HUDEP-2 (cell line): ENCODE data around the gene MYZAP.

Experiments used
- DNase-seq, 76 experiments: peaks; one replicate each; lab custom pipeline; 2025; ENCODE audit not compliant: unreplicated experiment in 76 of 76; lab: John Stamatoyannopoulos, UW

Gene MYZAP

GRCh38 chr15:57655809-57656208 lies 64.1 kb downstream of the MYZAP start:
- DNase-seq = no peak

DNA sequence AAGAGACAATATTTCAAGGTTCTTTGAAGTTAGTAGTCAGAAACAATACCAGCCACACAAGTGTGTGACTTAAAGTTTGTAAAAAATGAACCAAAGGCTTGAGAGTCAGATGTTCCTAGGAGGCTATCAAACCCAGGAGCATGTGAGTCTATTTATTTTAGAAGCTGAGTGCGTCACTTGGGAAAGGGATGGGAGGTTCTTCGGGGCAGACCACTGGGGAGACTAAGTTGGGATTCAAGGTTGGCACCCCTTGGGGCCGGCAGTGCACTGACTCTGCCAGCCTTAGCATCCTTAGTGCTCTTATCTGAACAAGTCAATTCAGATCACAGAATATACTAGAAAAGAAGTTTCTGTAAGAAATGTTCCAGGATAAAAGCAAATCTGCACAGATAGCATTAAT lies 64.7 kb downstream of the MYZAP start:
- DNase-seq = no peak

DNA sequence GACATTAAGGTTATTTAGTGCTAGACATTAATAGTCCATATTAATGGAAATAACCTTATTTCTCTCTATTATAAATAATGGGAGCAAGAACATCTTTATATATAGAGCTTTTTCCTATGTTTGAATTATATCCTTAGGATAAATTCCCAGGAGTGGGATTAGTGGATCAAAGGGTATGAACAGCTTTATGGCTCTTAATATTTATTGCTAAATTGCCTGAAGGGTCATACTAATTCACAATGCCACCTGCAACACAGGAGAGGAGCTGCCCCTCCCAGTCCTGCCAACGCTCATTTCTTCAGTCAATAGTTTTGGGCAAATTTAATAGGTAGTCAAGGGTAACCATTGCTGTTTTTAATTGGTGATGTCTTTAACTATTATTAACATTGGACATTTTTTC lies 65.9 kb downstream of the MYZAP start:
- no peak for DNase-seq

- no peak for DNase-seq
These were observed 70.5 kb downstream of the MYZAP start for GRCh38 chr15:57662091-57662744.

DNA sequence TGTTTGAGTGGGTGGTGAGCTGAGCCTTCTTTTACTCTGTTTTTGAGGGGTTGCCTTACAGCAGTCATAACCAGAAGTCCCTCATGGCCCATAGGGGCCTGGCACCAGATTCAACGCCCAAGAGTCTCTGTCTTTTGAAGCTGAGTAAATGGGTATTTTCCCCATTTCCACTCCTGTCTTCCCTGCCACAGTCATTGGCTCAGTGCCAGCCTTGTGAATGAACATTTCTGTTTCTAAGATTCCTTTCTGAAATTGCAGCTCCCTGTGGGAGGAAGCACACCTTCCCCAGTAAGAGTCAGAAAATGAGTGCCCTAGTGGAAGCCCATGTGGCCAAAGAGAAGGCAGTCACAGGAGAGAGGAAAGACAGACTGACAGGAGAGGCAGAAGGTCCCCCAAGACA lies 71.1 kb downstream of the MYZAP start:
- DNase-seq = no peak

DNA sequence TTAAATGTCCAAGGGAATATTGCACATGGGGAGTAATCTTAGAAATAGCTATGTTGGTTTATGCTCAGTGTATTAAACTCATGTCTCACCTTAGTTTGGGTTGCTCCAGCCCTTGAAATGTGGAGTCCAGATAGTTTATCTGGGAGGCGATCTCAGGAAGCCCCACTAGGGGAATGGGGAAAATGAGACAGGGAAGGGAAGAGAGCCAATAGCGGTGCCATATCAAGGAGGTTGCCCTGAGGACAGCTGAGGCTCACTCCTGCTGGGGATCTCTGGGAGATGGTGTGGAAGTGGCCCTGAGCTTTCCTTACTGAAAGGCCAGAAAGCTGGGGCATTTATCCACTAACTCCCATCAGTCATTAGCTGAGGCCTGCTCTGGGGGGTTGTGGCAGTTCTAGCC lies 71.6 kb downstream of the MYZAP start:
- DNase-seq = no peak

- no peak for DNase-seq
These were observed 73.5 kb downstream of the MYZAP start for GRCh38 chr15:57665194-57665593.

DNA sequence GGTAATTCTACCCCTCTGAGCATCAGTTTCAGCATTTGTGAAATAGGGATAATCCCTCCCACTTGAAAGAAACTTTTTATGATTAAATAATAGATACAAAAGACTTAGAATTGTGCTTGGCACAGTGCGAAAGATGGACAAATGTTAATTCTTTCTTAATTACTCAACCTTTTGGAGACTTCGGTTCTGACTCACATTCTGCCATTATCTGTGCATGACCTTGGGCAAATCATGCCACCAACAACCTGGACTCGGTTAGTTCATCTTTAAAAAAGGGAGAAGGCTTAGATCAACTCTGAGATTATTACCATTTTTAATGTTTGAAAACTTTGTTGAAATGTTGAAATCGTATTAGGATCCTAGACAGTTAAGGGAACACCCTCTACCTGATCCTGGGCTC lies 74.2 kb downstream of the MYZAP start:
- no peak for DNase-seq

GRCh38 chr15:57667171-57667849 lies 75.6 kb downstream of the MYZAP start:
- DNase-seq = no peak

DNA sequence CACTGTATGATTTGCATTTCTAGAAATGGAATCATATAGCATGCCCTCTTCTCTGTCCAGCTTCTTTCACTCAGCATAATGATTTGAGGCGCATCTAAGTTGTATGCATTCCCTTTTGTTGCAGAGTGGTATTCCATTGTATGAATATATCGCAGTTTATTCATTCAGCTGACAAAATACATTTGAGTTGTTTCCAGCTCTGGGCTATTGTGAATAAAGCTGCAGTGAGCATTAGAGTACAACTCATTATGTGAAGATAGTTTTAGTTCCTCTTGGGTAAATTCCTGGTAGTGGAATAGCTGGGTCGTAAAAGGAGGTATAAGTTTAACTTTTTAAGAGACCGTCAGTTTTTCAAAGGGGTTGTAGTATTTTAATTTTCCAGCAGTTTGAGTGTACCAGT lies 76.3 kb downstream of the MYZAP start:
- no peak for DNase-seq

GRCh38 chr15:57671636-57672035 lies 79.9 kb downstream of the MYZAP start:
- DNase-seq = no peak

- no peak for DNase-seq
These were observed 83.9 kb downstream of the MYZAP start for GRCh38 chr15:57675481-57676181.

DNA sequence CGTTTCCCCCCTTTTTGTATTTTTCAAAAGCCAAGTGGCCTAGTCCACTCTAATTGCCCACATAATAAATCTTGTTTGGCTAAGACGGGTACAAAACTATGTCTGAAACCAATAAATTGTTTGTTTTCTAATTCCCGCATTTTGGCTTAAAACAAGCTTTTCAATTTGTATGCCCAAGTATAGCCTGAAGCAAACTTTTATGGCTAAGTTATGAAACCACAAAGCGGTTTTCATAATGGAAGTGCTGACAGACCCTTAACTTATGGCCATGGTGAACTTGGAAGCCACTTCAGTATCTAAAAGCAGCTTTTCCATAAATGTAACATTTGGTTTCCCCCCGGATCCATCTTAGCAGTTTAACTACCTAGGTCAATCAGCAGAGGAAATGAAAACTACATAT lies 84.9 kb downstream of the MYZAP start:
- no peak for DNase-seq

- no peak for DNase-seq
These were observed 85.5 kb downstream of the MYZAP start for GRCh38 chr15:57677204-57677603.

DNA sequence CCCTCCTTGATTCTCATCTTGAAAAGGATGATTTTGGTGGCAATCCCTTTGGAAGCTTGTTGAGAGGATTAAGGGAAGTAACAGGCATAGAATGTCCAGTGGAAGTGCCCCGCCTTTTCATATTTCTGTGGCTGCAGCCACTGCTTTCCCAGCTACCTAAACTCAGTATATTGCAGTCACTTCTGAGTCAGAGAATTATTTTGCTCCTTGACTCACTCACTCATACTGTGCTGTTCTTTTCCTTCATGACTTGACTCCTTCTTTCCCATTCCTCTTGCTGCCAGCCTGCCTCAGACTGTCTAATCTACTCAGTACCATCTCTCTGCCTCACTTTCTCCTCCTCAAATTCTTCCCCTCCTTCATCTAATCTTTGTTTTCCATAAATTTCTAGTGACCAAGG lies 88.3 kb downstream of the MYZAP start:
- no peak for DNase-seq

- DNase-seq = no peak
These were observed 89.3 kb downstream of the MYZAP start for GRCh38 chr15:57681011-57681410.

GRCh38 chr15:57683481-57683880 lies 91.8 kb downstream of the MYZAP start:
- DNase-seq = no peak

DNA sequence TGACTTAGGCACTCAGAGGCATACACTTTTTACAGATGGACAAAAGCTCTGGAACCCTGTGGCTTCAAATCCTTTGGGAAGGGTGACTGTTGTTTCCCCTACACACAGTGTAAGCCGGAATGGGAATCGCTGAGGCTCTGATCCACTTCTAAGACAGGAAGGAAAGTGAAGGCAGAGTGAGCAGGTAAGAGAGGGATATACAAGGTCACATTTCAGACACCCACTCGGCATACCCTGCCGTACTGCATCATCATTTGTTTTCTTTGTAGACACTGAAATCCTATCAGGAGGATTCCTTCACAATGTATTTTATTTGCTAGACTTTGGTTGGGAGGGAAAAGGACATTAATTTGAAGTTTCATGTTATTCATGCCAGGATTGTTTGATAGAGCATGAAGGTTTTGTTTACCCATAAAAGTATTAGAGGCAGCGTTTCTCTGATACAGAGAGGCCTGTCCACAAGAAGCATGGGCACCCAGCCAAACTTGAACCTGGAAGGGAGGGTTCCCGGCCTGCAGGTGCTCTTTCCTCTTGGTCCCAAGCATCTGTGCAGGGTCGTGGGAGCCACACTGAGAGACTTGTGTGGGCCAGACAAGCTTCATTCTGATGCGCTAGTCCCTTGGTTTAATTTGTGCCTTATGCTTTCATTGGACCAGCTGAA lies 92.9 kb downstream of the MYZAP start:
- DNase-seq = no peak

DNA sequence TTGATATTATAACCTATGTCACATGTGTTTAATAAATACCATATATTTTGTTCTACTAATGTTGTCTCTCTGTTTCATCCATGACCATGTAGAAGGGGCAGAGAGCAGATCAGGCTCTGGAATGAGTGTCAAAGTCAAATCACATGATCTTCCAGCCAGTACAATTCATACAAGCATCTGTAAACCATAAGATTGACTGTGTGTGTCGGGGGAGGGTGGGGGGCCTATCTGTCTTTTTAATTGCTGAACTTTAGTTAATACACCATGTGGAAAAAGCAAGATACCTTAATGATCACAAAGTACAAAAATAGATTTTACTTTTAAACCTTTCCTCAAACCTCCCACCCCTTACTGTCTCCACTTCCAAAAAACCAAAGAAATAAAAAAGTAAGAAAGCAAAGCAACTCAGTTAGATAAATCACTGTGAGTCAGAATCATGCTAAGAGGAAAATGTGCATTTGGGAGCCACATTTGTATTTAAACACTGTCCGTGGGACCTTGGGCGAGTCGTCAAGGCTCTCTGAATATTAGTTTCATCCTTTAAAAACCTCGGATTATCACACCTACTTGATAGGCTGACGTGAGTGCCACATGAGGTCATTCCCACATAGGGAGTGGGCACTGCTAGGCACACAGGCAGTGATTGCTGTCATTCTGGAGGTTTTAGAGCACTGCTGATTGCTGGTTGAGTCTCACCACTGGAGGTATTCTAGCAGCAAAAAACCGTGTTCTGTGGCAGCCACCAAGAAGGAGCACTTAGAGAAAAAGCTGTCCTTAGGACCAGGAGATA lies 93.8 kb downstream of the MYZAP start:
- no peak for DNase-seq

DNA sequence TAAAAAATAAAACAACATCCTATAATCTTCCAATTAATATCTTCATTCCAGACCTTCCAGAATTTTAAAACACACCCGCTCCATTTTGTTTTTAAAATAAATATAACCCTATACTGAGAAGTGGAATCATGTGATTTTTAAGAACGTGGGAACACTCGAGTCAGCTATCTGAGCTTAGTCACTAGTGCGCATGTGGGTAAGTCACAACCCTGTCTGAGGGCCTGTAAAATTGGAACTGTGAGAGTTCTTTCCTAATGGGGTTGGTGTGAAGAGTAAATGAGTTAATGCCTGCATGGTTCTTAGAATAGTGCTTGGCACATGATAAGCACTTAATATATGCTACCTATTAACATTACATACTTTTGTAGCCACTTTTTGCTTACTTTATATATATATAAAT lies 95.0 kb downstream of the MYZAP start:
- DNase-seq = no peak
